ENCODE data around the gene LGALS8.
A peak's percentile ranks its signal among the peaks of the same experiment; 100 is the strongest.
"Not testable (repeated sequence)": the region's sequence is repeated elsewhere in the genome, so short reads cannot be mapped to it uniquely, and the experiment has no call there.

Gene LGALS8

GRCh38 chr1:236523704-236524141 lies at the start of gene LGALS8:
Gene LGALS8, plus strand, starts transcription at chr1:236523982. Its CDS starts 2,089 bp downstream, at chr1:236526071.
- peak; percentile 77 to 92 (median 77) for DNase-seq (ENCODE audit: low read depth in 3 of 3)

DNA sequence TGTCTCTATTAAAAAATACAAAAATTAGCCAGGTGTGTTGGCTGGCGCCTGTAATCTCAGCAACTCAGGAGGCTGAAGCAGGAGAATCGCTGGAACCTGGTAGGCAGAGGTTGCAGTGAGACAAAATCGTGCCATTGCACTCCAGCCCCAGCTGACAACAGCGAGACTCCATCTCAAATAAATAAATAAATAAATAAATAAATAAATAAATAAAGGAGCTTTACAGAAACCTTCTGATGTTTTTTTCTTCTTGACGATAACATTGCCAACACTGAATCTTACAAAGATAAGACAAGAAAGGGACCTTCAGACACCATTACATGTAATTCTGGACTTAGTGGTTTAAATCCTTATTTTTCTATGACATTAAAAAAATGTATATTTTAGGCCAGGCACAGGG lies 47.8 kb upstream of the LGALS8 start:
- no peak for DNase-seq (ENCODE audit: low read depth in 3 of 3)

GRCh38 chr1:236480758-236481436 lies 42.9 kb upstream of the LGALS8 start:
- no peak for DNase-seq (ENCODE audit: low read depth in 3 of 3)

GRCh38 chr1:236484310-236484971 lies 39.3 kb upstream of the LGALS8 start:
- no peak for DNase-seq (ENCODE audit: low read depth in 3 of 3)

DNA sequence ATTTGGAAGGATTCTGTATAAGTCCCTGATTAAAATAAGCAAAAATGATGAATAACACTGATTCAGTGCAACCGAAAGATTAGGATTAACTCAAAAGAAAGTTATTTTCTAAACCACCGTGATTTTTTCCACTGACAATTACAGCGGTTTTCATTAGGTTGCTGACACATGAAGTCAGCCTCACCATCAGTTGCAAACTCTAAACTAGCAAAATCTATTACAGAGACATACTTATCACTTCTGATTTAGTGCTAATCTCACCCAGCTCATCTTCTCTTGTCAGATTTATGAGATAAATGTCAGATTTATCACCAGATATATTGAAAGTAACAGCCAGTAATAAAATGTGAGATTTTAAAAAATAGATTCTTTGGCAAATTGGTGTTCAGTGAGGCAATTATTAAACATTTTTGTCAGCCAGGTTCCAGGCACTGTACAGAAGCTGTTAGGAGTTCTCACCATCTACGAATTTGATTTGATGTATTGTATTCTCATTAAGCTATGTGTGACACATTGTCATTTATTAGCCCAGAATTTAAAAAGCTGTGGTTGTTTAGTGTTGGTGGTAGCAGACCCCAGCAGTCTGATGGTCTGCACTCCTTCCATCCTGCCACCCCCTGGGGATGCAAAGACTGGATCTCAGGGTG lies 37.3 kb upstream of the LGALS8 start:
- no peak for DNase-seq (ENCODE audit: low read depth in 3 of 3)

DNA sequence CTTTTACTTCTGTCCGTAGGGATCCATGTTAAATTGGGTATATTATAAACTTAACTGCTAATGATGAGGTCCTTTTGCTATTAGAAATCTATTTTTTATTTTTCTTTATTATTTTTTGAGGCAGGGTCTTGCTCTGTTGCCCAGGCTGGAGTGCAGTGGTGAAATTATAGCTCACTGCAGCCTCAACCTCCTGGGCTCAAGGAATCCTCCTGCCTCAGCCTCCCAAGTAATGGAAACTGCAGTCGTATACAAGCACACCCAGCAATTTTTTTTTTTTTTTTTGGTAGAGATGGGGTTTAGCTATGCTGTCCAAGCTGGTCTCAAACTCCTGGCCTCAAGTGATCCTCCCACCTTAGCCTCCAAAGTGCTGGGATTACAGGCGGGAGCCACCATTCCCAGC lies 34.6 kb upstream of the LGALS8 start:
- DNase-seq (ENCODE audit: low read depth in 3 of 3), result not testable (repeated sequence)

DNA sequence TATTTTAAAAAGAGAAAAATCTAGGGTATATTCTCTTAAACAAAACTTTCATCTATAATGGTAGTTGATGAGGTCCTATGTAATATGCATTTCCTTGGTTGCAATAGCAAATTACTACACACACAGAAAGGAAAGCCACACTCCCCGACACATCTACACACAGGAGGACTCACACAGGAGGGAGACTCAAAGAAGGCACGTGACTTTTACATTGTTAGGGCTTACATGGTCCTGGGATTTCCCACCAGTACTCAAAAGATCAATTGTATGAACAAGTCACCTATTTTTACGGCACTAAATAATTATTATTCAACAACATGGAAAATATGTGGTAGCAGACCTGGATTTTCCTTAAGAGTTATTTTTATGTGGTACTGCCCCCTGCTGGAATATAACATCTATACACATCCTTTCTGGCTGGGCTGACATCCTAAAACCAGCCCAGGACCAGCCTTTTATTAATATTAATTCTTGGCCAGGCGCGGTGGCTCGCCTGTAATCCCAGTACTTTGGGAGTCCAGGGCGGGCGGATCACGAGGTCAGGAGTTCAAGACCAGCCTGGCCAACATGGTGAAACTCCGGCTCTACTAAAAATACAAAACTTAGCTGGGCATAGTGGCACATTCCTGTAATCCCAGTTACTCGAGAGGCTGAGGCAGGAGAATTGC lies 33.9 kb upstream of the LGALS8 start:
- no peak for DNase-seq (ENCODE audit: low read depth in 3 of 3)

DNA sequence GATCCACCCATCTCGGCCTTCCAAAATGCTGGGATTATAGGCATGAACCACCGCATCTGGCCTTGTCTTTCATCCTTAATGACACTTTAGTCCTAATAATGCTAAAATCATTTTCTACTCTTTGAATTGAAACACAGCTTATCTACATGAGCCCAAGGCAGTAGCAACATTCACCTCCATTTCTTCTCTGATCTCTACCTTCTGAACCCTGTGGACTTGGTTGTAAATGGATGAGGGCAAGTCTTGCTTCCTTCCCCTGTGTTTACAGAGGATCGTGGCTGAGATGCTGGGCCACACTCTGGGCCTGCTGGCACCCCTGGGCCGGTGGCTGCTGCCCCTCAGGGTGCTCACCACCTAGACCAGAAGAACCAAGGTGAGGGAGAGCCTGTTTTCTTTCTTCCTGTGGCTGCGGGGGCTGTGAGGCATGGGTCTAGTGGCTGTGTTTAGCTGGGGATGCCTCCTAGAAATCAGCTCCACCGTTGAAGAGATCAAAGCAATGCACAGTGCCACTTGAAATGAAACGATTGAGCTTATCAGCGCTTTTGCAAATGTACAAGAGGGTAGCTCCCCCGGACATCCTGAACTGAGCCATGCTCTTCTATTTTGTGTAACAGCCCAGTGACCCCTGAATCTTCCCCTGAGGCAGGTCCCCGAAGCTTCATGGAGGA lies 32.2 kb upstream of the LGALS8 start:
- DNase-seq (ENCODE audit: low read depth in 3 of 3), result no peak

DNA sequence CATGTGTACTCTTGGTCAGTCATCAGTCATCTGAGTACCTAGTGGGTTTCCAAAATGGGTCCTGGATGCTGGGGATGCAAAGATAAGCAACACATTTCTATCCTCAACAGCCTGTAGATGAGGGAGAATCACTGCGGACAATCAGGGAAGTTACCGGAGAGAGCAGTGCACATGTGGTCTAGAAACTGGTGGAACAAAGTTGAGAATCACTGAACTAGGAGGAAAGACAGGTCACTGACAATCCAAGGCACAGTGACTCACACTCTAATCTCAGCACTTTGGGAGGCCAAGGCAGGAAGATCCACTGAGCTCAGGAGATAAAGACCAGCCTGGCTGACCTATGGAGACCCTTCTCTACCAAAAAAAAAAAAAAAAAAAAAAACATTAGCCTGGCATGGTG lies 31.4 kb upstream of the LGALS8 start:
- DNase-seq (ENCODE audit: low read depth in 3 of 3), result no peak

GRCh38 chr1:236494082-236494481 lies 29.7 kb upstream of the LGALS8 start:
- no peak for DNase-seq (ENCODE audit: low read depth in 3 of 3)

GRCh38 chr1:236494586-236495466 lies 29.0 kb upstream of the LGALS8 start:
- DNase-seq (ENCODE audit: low read depth in 3 of 3), result no peak

- no peak for DNase-seq (ENCODE audit: low read depth in 3 of 3)
These were observed 28.2 kb upstream of the LGALS8 start for GRCh38 chr1:236495467-236496112.

- no peak for DNase-seq (ENCODE audit: low read depth in 3 of 3)
These were observed 25.9 kb upstream of the LGALS8 start for GRCh38 chr1:236497908-236498307.

DNA sequence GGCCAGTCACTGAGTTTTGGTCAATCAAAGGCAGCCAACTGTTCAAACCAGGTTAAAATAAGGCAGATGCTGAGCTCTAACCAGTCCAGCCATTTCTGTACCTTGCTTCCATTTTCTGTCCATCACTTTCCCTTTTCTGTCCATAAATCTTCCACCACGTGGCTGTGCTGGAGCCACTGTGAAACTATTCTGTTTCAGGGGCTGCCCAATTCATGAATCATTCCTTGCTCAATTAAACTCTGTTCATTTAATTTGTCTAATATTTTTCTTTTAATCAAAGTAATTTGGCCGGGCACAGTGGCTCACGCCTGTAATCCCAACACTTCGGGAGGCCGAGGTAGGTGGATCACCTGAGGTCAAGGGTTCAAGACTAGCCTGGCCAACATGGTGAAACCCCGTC lies 22.7 kb upstream of the LGALS8 start:
- no peak for DNase-seq (ENCODE audit: low read depth in 3 of 3)

DNA sequence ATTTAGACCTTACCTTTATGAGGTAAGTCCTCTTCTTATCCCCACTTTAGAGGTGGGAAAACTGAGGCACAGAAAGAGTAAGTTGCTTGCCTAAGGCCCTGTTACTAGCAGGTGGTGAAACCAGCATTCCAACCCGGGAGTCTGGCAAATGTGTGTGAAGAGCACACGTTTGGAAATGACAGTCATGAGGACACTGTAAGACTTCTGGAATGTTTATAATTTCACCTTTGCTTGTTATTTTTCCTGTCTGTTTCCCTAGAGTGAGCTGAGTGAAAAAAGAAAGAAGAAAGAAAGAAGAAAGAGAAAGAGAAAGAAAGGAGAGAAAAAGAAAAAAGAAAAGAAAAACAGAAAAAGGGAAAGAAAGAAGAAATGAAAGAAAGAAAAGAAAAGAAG lies 21.2 kb upstream of the LGALS8 start:
- DNase-seq (ENCODE audit: low read depth in 3 of 3), result no peak

- DNase-seq (ENCODE audit: low read depth in 3 of 3), result no peak
These were observed 20.7 kb upstream of the LGALS8 start for GRCh38 chr1:236502972-236503639.

- not testable (repeated sequence) for DNase-seq (ENCODE audit: low read depth in 3 of 3)
These were observed 19.4 kb upstream of the LGALS8 start for GRCh38 chr1:236504338-236504737.

GRCh38 chr1:236507022-236507700 lies 16.6 kb upstream of the LGALS8 start:
- DNase-seq (ENCODE audit: low read depth in 3 of 3), result no peak

DNA sequence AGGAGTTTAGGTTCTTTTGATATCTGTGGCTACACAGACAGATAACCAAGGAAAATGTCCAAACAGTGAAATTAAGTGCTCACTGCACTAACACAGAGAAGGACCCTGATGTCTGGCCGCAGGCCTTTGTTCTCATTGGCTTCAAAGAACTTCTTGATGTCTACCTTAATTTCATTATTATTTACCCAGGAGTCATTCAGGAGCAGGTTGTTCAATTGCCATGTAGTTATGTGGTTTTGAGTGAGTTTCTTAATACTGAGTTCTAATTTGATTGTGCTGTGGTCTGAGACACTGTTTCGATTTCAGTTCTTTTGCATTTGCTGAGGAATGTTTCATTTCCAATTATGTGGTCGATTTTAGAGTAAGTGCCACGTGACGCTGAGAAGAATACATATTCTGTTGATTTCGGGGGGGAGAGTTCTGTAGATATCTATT lies 15.2 kb upstream of the LGALS8 start:
- no peak for DNase-seq (ENCODE audit: low read depth in 3 of 3)
